ENCODE data around the gene SLF2. TPM values are rescaled to one million over a fixed set of nuclear protein-coding genes. Genes with fewer than 3 reads are reported as not detected.

The SLF2 gene
- total RNA-seq, 1 experiment from 2014 or later = 43.0 TPM

DNA sequence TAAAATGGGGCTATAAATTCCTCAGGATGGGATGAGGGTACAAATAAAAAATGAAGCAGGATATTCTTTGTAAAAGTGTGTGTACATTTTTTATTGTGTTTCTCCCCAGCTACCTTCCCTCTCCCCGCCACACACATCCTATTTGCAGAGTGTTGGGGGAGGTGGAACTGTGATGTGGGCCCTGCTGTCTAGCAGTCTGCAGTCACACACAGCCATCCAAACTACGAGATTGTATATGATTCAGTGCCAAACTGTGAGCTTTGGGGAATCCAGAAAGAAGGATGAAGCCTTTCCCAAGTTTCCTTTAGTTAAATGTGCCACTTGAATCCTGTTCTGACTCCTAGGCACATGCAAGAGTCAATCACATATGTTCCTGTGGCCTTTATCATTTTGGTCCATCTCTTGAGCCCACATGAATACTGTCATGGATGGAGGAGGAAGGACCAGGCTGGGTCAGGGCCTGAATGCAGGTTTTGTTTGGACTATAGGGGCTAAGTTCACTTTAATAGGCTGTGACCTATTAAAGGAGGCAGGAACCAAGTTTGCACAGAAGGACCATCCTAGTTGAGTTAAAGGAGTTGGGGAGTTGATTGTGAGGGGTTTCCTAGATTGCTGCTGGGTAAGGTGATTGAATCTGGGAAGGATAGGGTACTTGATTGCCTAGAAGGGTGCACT, 55.4 kb downstream of the SLF2 start:
- Histone ChIP-seq H3K27me3 (ENCODE audit: insufficient read depth, low read length) (no peaks in the 10 kb centered on the region), H3K79me2 (ENCODE audit: insufficient read depth, low read length) (no peaks in the 10 kb centered on the region), H3K36me3 (ENCODE audit: control insufficient read depth in 1 of 2, insufficient read depth in 2 of 2, low read length in 2 of 2) (peaks cover 0 to 10% of the 10 kb centered on the region in 2 experiments; a peak in 2 of 4 replicates), H3K9me3 (ENCODE audit: control insufficient read depth in 1 of 2, insufficient read depth in 1 of 2, low read depth in 1 of 2, low read length in 2 of 2) (no peaks in the 10 kb centered on the region), H3K4me1 (ENCODE audit: control insufficient read depth in 1 of 2, insufficient read depth in 2 of 2, low read length in 2 of 2) (peaks cover 7 to 32% of the 10 kb centered on the region in 2 experiments; a peak in 3 of 4 replicates), H3K4me3 (replicated peaks in 1 of 2; ENCODE audit: low read depth in 1 of 2, low read length in 2 of 2) (no peak overlapping the region), H3K9me2 (ENCODE audit: insufficient read depth) (no peaks in the 10 kb centered on the region), H3K27ac (ENCODE audit: low read depth, low read length) (no peak overlapping the region), H3K4me2 (ENCODE audit: low read length) (peak overlapping the region; percentile 98), H2AFZ (ENCODE audit: low read depth, low read length, poor library complexity, severe bottlenecking) (no peak overlapping the region), H3K9ac (ENCODE audit: low read length) (peak overlapping the region; percentile 75; the same call in 1 of the 2 replicates), H4K20me1 (ENCODE audit: insufficient read depth) (no peaks in the 10 kb centered on the region)
- no peak for TF ChIP-seq JUND (IDR thresholded peaks at IDR 0.05)
- no peak for TF ChIP-seq POLR2AphosphoS5 (IDR thresholded peaks at IDR 0.05; ENCODE audit: low read depth, low read length)
- ATAC-seq (no peak), DNase-seq (ENCODE audit: low read depth, low spot score) (no peak)
- ChIA-PET RAD21 (ENCODE audit: low non-redundant PET in 1 of 2, low total read pairs in 2 of 2, uncharacterized antibody in 2 of 2, unreplicated experiment in 2 of 2) (no interaction called here), CTCF (interaction anchor here (0.5 to 2.7 kb wide), 5 partner anchors 10 to 82 kb away, joined by 3 to 10 read pairs (median 3); no protein-coding TSS in a partner anchor), POLR2A (no interaction called here)
- BruUV-seq (replicated peaks) = no TSS peak
- intact Hi-C loops (cut with micrococcal nuclease) = no loop called here

DNA sequence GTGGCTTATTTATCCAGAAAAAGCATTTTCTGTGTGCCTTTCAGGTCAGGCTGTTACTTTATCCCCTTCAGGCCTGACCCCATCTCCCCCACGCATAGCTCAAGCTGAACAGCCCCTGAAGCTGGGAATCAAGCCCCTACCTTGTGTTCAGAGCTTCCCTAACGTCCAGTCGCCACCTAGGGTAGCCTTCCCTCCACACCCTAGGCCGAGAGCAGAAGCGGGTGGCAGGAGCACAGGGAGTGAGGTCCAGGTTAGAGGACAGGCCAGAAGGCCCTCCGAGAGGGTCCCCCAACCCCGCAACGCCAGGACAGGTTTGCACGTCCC, 56.1 kb downstream of the SLF2 start:
- Histone ChIP-seq H3K79me2 (ENCODE audit: insufficient read depth, low read length) (no peaks in the 10 kb centered on the region), H4K20me1 (ENCODE audit: insufficient read depth) (no peaks in the 10 kb centered on the region), H3K9me2 (ENCODE audit: insufficient read depth) (no peaks in the 10 kb centered on the region), H3K4me3 (replicated peaks in 1 of 2; ENCODE audit: low read depth in 1 of 2, low read length in 2 of 2) (peak overlapping the region; percentile 66 to 86), H3K4me2 (ENCODE audit: low read length) (peak overlapping the region; percentile 98), H2AFZ (ENCODE audit: low read depth, low read length, poor library complexity, severe bottlenecking) (no peak overlapping the region), H3K36me3 (ENCODE audit: control insufficient read depth in 1 of 2, insufficient read depth in 2 of 2, low read length in 2 of 2) (peaks cover 0 to 9% of the 10 kb centered on the region in 2 experiments; a peak in 2 of 4 replicates), H3K4me1 (ENCODE audit: control insufficient read depth in 1 of 2, insufficient read depth in 2 of 2, low read length in 2 of 2) (peaks cover 7 to 32% of the 10 kb centered on the region in 2 experiments; a peak in 3 of 4 replicates), H3K27ac (ENCODE audit: low read depth, low read length) (no peak overlapping the region; the same call in 1 of the 2 replicates), H3K27me3 (ENCODE audit: insufficient read depth, low read length) (no peaks in the 10 kb centered on the region), H3K9ac (ENCODE audit: low read length) (peak overlapping the region; percentile 75), H3K9me3 (ENCODE audit: control insufficient read depth in 1 of 2, insufficient read depth in 1 of 2, low read depth in 1 of 2, low read length in 2 of 2) (no peaks in the 10 kb centered on the region)
- BruUV-seq (replicated peaks) = TSS peak; percentile 40
- DNase-seq (ENCODE audit: low read depth, low spot score) (no peak), ATAC-seq (peak; percentile 37)
- ChIA-PET RAD21 (ENCODE audit: low non-redundant PET in 1 of 2, low total read pairs in 2 of 2, uncharacterized antibody in 2 of 2, unreplicated experiment in 2 of 2) (no interaction called here), POLR2A (no interaction called here), CTCF (interaction anchor here (0.8 to 1.5 kb wide), 2 partner anchors 43 to 81 kb away, joined by 3 to 5 read pairs; no protein-coding TSS in a partner anchor)
- TF ChIP-seq, protein P1, sequence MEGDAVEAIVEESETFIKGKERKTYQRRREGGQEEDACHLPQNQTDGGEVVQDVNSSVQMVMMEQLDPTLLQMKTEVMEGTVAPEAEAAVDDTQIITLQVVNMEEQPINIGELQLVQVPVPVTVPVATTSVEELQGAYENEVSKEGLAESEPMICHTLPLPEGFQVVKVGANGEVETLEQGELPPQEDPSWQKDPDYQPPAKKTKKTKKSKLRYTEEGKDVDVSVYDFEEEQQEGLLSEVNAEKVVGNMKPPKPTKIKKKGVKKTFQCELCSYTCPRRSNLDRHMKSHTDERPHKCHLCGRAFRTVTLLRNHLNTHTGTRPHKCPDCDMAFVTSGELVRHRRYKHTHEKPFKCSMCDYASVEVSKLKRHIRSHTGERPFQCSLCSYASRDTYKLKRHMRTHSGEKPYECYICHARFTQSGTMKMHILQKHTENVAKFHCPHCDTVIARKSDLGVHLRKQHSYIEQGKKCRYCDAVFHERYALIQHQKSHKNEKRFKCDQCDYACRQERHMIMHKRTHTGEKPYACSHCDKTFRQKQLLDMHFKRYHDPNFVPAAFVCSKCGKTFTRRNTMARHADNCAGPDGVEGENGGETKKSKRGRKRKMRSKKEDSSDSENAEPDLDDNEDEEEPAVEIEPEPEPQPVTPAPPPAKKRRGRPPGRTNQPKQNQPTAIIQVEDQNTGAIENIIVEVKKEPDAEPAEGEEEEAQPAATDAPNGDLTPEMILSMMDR (IDR thresholded peaks at IDR 0.05 in 2 of 3, conservative IDR thresholded peaks at IDR 0.05 in 1 of 3; ENCODE audit: borderline replicate concordance in 1 of 3, insufficient read depth in 1 of 3, low read depth in 2 of 3, low read length in 2 of 3) = no peak
- TF ChIP-seq RAD21 (IDR thresholded peaks at IDR 0.05; ENCODE audit: low read depth) = no peak
- TF ChIP-seq ZNF274 (IDR thresholded peaks at IDR 0.05; ENCODE audit: low read depth, low read length) = no peak
- no peak for TF ChIP-seq EZH2phosphoT487 (IDR thresholded peaks at IDR 0.05; ENCODE audit: borderline replicate concordance)
- TF ChIP-seq CEBPB (IDR thresholded peaks at IDR 0.05; ENCODE audit: low read depth) = no peak
- intact Hi-C loops (cut with micrococcal nuclease) = loop anchor here (1.0 kb wide), 1 partner anchor 44 kb away; no protein-coding TSS in a partner anchor

Measured in HCT116 (cell line).